ENCODE results near the gene NEFH. TPM values are rescaled to one million over a fixed set of nuclear protein-coding genes. Genes with fewer than 3 reads are reported as not detected.
A peak's percentile ranks its signal among the peaks of the same experiment; 100 is the strongest.

The NEFH gene
- total and polyA plus RNA-seq, 3 experiments from 2014 or later = 1.6 to 7.1 (median 6.3) TPM

DNA sequence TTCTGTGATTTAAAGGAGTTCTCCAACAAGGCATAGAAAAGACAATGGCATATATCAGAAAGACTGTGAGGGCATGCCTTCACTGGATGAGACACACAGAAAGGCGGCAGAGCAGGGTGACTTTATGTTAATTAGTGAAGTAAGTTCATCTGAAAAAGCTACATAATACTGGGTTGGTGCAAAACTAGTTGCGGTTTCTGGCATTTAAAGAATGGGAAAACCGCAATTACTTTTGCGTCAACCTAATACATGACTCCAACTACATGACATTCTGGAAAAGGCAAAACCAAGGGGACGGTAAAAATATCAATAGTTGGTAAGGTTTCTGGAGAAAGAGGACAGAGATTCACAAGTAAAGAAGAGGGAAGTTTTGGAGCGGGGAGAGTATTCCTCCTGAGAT is 36.6 kb upstream of the NEFH start:
- H3K4me3 ChIP-seq (ENCODE audit: low read length) = no peak overlapping the region
- no peaks in the 10 kb centered on the region for H3K4me1 Mint-ChIP-seq
- H3K4me1 ChIP-seq (ENCODE audit: insufficient read depth, low read length) = no peaks in the 10 kb centered on the region
- no peak overlapping the region for H3K27ac Mint-ChIP-seq
- H3K36me3 ChIP-seq (ENCODE audit: insufficient read depth, low read length) = no peaks in the 10 kb centered on the region
- H3K27me3 Mint-ChIP-seq = peaks cover 7 to 22% of the 10 kb centered on the region in 2 donors
- ChIA-PET CTCF (no interaction called here), POLR2A (no interaction called here)
- no peak overlapping the region for H3K4me3 Mint-ChIP-seq
- H3K9me3 Mint-ChIP-seq = no peaks in the 10 kb centered on the region
- H3K9me3 ChIP-seq (ENCODE audit: low read length) = no peaks in the 10 kb centered on the region
- no peak for DNase-seq
- H3K27ac ChIP-seq (ENCODE audit: low read depth, low read length) = no peak overlapping the region
- no peaks in the 10 kb centered on the region for H3K27me3 ChIP-seq (ENCODE audit: insufficient read depth, low read length, poor library complexity, severe bottlenecking)
- no peaks in the 10 kb centered on the region for H3K36me3 Mint-ChIP-seq

DNA sequence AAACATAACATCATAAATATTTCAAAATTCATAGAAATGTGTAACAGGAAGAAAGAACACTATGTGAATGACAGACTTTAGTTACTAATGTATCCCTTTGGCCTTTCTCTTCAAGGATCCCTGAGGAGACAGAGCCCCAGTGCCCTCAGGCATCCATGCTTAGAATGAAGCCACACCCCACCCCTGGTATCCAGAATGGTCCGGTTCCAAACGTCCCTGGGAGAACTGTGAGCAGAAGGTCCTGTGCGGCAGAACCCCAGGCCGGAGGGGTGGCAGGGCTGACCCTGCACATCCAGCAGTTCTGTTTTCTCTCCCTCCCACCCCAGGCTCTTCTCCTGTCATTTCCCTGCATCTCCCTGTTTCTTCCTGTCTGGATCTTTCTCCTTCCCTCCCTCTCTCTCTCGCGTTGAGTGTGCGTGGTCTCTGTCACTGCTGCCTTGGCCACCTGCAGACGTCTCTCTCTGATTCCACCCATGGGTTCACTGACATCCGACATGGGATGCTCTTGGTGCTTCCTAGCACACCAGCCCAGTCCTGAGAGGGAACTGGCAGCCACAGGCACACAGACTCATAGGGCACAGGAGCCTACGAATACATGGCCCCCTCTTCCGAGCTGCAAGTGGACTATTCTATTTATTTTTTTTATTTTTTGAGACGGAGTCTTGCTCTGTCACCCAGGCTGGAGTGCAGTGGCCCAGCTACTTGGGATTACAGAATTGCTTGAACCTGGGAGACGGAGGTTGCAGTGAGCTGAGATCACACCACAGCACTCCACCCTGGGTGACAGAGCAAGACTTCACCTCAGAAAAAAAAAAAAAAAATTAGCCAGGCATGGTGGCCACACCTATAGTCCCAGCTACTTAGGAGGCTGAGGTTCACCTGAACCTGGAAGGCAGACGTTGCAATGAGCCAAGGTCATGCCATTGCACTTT is 35.9 kb upstream of the NEFH start:
- Mint-ChIP-seq H3K4me1 (no peaks in the 10 kb centered on the region), H3K9me3 (no peaks in the 10 kb centered on the region), H3K27me3 (peaks cover 7 to 22% of the 10 kb centered on the region in 2 donors), H3K36me3 (no peaks in the 10 kb centered on the region), H3K4me3 (no peak overlapping the region), H3K27ac (peak overlapping the region in 1 of 8 donors; percentile 16)
- Histone ChIP-seq H3K4me3 (ENCODE audit: low read length) (no peak overlapping the region), H3K36me3 (ENCODE audit: insufficient read depth, low read length) (no peaks in the 10 kb centered on the region), H3K9me3 (ENCODE audit: low read length) (no peaks in the 10 kb centered on the region), H3K27me3 (ENCODE audit: insufficient read depth, low read length, poor library complexity, severe bottlenecking) (no peaks in the 10 kb centered on the region), H3K4me1 (ENCODE audit: insufficient read depth, low read length) (no peaks in the 10 kb centered on the region), H3K27ac (ENCODE audit: low read depth, low read length) (no peak overlapping the region)
- CTCF ChIA-PET = no interaction called here
- POLR2A ChIA-PET = no interaction called here
- no peak for DNase-seq

DNA sequence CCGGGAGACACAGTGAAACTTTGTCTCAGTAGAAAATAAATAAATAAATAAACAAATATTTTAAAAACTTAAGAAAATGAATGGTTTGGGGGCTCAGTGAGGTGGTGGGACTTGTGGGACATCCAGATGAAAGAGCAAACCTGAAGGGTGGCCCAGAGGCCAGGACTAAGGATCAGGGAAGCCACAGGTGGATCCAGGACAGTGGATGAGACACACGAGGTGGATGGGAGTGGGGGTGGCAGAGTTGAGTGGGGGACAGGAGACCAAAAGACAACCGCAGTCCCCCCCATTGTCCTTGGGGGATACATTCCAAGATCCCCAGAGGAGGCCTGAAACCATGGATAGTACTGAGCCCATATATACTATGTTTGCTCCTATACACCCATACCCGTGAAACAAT is 34.5 kb upstream of the NEFH start:
- Histone ChIP-seq H3K27me3 (ENCODE audit: insufficient read depth, low read length, poor library complexity, severe bottlenecking) (no peaks in the 10 kb centered on the region), H3K27ac (ENCODE audit: low read depth, low read length) (no peak overlapping the region), H3K36me3 (ENCODE audit: insufficient read depth, low read length) (no peaks in the 10 kb centered on the region), H3K9me3 (ENCODE audit: low read length) (no peaks in the 10 kb centered on the region), H3K4me1 (ENCODE audit: insufficient read depth, low read length) (no peaks in the 10 kb centered on the region), H3K4me3 (ENCODE audit: low read length) (no peak overlapping the region)
- ChIA-PET CTCF (no interaction called here), POLR2A (no interaction called here)
- H3K4me3 Mint-ChIP-seq = no peak overlapping the region
- H3K36me3 Mint-ChIP-seq = no peaks in the 10 kb centered on the region
- no peak for DNase-seq
- peaks cover 5 to 22% of the 10 kb centered on the region in 2 donors for H3K27me3 Mint-ChIP-seq
- no peaks in the 10 kb centered on the region for H3K4me1 Mint-ChIP-seq
- peak overlapping the region in 1 of 8 donors; percentile 70 for H3K27ac Mint-ChIP-seq
- no peaks in the 10 kb centered on the region for H3K9me3 Mint-ChIP-seq

DNA sequence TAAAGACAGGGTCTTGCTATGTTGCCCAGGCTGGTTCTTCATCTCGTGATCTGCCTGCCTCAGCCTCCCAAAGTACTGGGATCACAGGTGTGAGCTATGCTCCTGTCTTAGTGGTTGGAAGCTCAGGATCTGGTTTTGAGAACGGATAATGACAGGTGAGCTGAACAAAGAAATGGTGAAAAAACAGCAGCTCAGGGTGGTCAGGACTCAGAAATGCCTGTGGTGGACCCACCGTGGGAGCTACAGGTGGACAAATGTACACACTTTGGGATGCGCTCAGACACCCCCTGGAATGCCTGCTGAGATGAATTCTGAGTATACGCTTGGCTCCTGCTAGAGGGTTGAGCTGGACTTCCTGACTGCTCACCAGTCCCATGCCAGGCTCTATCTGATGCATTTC is 32.1 kb upstream of the NEFH start:
- H3K36me3 Mint-ChIP-seq = no peaks in the 10 kb centered on the region
- no peaks in the 10 kb centered on the region for H3K4me1 Mint-ChIP-seq
- CTCF ChIA-PET = no interaction called here

DNA sequence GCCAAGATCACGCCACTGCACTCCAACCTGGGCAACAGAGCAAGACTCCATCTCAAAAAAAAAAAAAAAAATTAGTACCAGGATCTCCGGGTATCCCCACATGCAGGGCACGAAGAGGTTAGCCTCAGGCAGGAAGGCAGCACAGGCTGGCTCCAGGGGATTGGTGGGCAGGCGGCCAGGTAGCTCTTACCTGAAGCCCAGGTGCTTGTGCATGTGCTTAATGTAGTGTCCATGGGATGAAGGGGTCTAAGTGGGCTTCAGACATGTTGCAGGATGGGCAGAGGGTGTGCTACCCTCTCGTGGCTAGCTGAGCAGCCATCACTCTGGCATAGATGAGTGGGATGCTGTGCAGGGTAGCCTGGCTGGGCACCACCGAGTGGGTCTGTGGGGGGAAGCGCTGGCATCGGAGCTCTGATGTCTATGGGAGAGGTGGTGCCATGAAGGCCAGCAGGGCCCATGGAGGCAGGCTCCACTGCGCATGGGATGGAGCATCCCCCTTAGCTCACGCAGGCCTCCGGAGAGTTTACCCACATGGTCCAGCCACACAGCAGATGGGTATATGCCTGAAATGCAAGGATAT is 30.6 kb upstream of the NEFH start:
- Histone ChIP-seq H3K27ac (ENCODE audit: low read depth, low read length) (no peak overlapping the region), H3K9me3 (ENCODE audit: low read length) (no peaks in the 10 kb centered on the region), H3K4me3 (ENCODE audit: low read length) (no peak overlapping the region), H3K4me1 (ENCODE audit: insufficient read depth, low read length) (no peaks in the 10 kb centered on the region), H3K36me3 (ENCODE audit: insufficient read depth, low read length) (no peaks in the 10 kb centered on the region), H3K27me3 (ENCODE audit: insufficient read depth, low read length, poor library complexity, severe bottlenecking) (no peaks in the 10 kb centered on the region)
- ChIA-PET CTCF (no interaction called here), POLR2A (no interaction called here)
- Mint-ChIP-seq H3K4me1 (no peaks in the 10 kb centered on the region), H3K4me3 (no peak overlapping the region), H3K9me3 (no peaks in the 10 kb centered on the region), H3K36me3 (no peaks in the 10 kb centered on the region), H3K27ac (peak overlapping the region in 1 of 8 donors; percentile 70), H3K27me3 (peaks cover 0 to 2% of the 10 kb centered on the region in 2 donors)
- DNase-seq = no peak

More for the DNA sequence above, 32.1 kb upstream of the NEFH start:
- no peak overlapping the region for H3K4me3 ChIP-seq (ENCODE audit: low read length)
- Mint-ChIP-seq H3K4me3 (no peak overlapping the region), H3K27ac (no peak overlapping the region), H3K9me3 (no peaks in the 10 kb centered on the region), H3K27me3 (peaks cover 0 to 8% of the 10 kb centered on the region in 2 donors)
- H3K4me1 ChIP-seq (ENCODE audit: insufficient read depth, low read length) = no peaks in the 10 kb centered on the region
- no peaks in the 10 kb centered on the region for H3K27me3 ChIP-seq (ENCODE audit: insufficient read depth, low read length, poor library complexity, severe bottlenecking)
- H3K9me3 ChIP-seq (ENCODE audit: low read length) = no peaks in the 10 kb centered on the region
- no peak overlapping the region for H3K27ac ChIP-seq (ENCODE audit: low read depth, low read length)
- DNase-seq = no peak
- POLR2A ChIA-PET = no interaction called here
- H3K36me3 ChIP-seq (ENCODE audit: insufficient read depth, low read length) = no peaks in the 10 kb centered on the region

DNA sequence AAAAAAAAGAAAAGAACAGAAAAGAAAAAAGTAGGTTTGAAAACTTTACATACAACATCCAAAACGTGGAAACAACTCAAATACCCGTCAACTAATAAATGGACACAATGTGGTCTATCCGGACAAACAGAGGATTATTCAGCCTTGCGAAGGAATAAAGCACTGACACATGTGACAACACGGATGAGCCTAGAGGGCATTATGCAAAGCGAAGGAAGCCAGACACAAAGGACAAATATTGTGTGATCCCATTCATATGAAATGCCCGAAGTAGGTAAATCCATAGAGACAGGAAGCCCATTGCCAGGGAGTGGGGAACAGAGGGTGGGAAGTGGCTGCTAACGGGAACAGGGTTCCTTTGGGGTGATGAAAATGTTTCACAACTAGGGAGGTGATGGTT is 29.8 kb upstream of the NEFH start:
- CTCF ChIA-PET = no interaction called here
- Histone ChIP-seq H3K4me3 (ENCODE audit: low read length) (no peak overlapping the region), H3K36me3 (ENCODE audit: insufficient read depth, low read length) (no peaks in the 10 kb centered on the region), H3K4me1 (ENCODE audit: insufficient read depth, low read length) (no peaks in the 10 kb centered on the region), H3K27ac (ENCODE audit: low read depth, low read length) (no peak overlapping the region), H3K27me3 (ENCODE audit: insufficient read depth, low read length, poor library complexity, severe bottlenecking) (no peaks in the 10 kb centered on the region), H3K9me3 (ENCODE audit: low read length) (no peaks in the 10 kb centered on the region)
- Mint-ChIP-seq H3K9me3 (no peaks in the 10 kb centered on the region), H3K27ac (no peak overlapping the region), H3K4me3 (no peak overlapping the region), H3K36me3 (no peaks in the 10 kb centered on the region), H3K4me1 (no peaks in the 10 kb centered on the region), H3K27me3 (peaks cover 0 to 2% of the 10 kb centered on the region in 2 donors)
- DNase-seq = no peak
- POLR2A ChIA-PET = no interaction called here

DNA sequence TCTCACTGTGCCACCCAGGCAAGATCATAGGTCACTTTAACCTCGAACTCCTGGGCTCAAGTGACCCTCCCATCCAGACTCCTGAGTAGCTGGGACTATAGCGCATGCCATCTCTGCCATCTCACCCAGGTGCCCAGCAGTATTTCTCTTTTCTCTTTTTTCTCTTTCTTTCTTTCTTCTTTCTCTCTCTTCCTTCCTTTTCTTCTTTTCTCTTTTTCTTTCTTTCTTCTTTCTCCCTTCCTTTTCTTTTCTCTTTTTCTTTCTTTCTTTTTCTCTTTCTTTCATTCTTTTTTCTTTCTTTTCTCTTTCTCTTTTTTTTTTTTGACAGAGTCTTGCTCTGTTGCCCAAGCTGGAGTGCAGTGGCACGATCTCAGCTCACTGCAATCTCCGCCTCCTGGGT is 28.2 kb upstream of the NEFH start:
- Histone ChIP-seq H3K4me1 (ENCODE audit: insufficient read depth, low read length) (no peaks in the 10 kb centered on the region), H3K36me3 (ENCODE audit: insufficient read depth, low read length) (no peaks in the 10 kb centered on the region), H3K9me3 (ENCODE audit: low read length) (no peaks in the 10 kb centered on the region), H3K4me3 (ENCODE audit: low read length) (no peak overlapping the region), H3K27ac (ENCODE audit: low read depth, low read length) (no peak overlapping the region), H3K27me3 (ENCODE audit: insufficient read depth, low read length, poor library complexity, severe bottlenecking) (no peaks in the 10 kb centered on the region)
- Mint-ChIP-seq H3K36me3 (no peaks in the 10 kb centered on the region), H3K4me1 (no peaks in the 10 kb centered on the region), H3K9me3 (no peaks in the 10 kb centered on the region), H3K27me3 (peaks cover 0 to 2% of the 10 kb centered on the region in 2 donors), H3K4me3 (no peak overlapping the region), H3K27ac (peak overlapping the region in 3 of 8 donors; percentile 38 to 74 (median 66))
- no peak for DNase-seq
- ChIA-PET POLR2A (no interaction called here), CTCF (no interaction called here)

DNA sequence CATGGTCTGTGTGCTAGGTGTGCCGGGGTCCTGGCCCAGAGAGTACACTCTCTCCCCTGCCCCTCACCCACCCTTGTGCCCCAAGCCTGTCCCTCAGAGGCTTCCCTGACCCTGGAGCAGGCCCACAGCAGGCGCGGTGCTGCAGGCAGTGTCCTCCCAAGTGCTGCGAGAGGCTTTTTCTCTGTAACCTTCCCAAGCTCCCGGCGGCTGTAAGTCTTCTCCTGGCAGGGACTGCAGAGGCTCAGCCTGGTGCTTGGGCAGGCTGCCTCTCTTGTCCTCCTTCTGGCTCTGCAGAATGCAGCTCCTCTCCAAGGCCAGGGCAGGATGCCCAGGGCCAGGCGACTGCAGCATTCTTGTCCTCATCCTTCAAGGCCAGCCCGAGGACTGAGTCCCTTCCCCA is 25.7 kb upstream of the NEFH start:
- no peaks in the 10 kb centered on the region for H3K27me3 ChIP-seq (ENCODE audit: insufficient read depth, low read length, poor library complexity, severe bottlenecking)
- Mint-ChIP-seq H3K4me3 (no peak overlapping the region), H3K27ac (peak overlapping the region in 1 of 8 donors; percentile 82), H3K4me1 (no peaks in the 10 kb centered on the region), H3K9me3 (no peaks in the 10 kb centered on the region), H3K27me3 (peaks cover 0 to 2% of the 10 kb centered on the region in 2 donors), H3K36me3 (no peaks in the 10 kb centered on the region)
- no peak overlapping the region for H3K27ac ChIP-seq (ENCODE audit: low read depth, low read length)
- H3K4me3 ChIP-seq (ENCODE audit: low read length) = no peak overlapping the region
- no peaks in the 10 kb centered on the region for H3K9me3 ChIP-seq (ENCODE audit: low read length)
- ChIA-PET POLR2A (no interaction called here), CTCF (interaction anchor here (1.2 kb wide), 1 partner anchor 11 kb away, joined by 3 read pairs; no protein-coding TSS in a partner anchor)
- DNase-seq = no peak
- H3K36me3 ChIP-seq (ENCODE audit: insufficient read depth, low read length) = no peaks in the 10 kb centered on the region
- H3K4me1 ChIP-seq (ENCODE audit: insufficient read depth, low read length) = no peaks in the 10 kb centered on the region

Measured in CD8-positive, alpha-beta memory T cell (primary cell).